Neuronal stem cell (in vitro differentiated cells): ENCODE results near the gene ETNK1.
"Not testable (repeated sequence)": the region's sequence is repeated elsewhere in the genome, so short reads cannot be mapped to it uniquely, and the experiment has no call there.

Experiments used
- DNase-seq: peaks from one replicate; pipeline ENCODE4 v3.0.0-alpha.2; 2013; ENCODE audit warnings: low spot score
- H2AFZ ChIP-seq: one replicate; pipeline ENCODE4 v1.6.1; 2013; ENCODE audit warnings: mild to moderate bottlenecking, low read length, inconsistent platforms
- H2AK5ac ChIP-seq: 2 replicates; pipeline ENCODE4 v1.6.1; 2013; ENCODE audit warnings: low read depth, mild to moderate bottlenecking, inconsistent platforms, low read length, moderate library complexity, mixed read lengths
- H2BK120ac ChIP-seq: 2 replicates; pipeline ENCODE4 v1.6.1; 2013; ENCODE audit warnings: low read depth, mild to moderate bottlenecking, inconsistent platforms, low read length, moderate library complexity, mixed read lengths
- H2BK12ac ChIP-seq: one replicate; pipeline ENCODE4 v1.6.1; 2013; ENCODE audit warnings: low read length, inconsistent platforms
- H2BK15ac ChIP-seq: 2 replicates; pipeline ENCODE4 v1.6.1; 2013; ENCODE audit warnings: mild to moderate bottlenecking, low read length, inconsistent platforms, mixed read lengths
- H2BK5ac ChIP-seq: one replicate; pipeline ENCODE4 v1.6.1; 2013; ENCODE audit warnings: inconsistent platforms, mild to moderate bottlenecking, low read length, moderate library complexity
- H3K14ac ChIP-seq: one replicate; pipeline ENCODE4 v1.6.1; 2013; ENCODE audit warnings: low read length, inconsistent platforms
- H3K18ac ChIP-seq: 2 replicates; pipeline ENCODE4 v1.6.1; 2013; ENCODE audit warnings: low read length, inconsistent platforms
- H3K23ac ChIP-seq: 2 replicates; pipeline ENCODE4 v1.6.1; 2013; ENCODE audit warnings: low read depth, mild to moderate bottlenecking, mixed read lengths, low read length, inconsistent platforms; ENCODE audit not compliant: poor library complexity
- H3K27ac ChIP-seq: replicated peaks from 3 replicates; pipeline ENCODE4 v1.5.1; 2013; ENCODE audit warnings: low read length, inconsistent platforms
- H3K27me3 ChIP-seq, 3 experiments: 2 replicates each; pipeline ENCODE4 v1.6.1; 2013; ENCODE audit warnings: low read length in 3 of 3, mild to moderate bottlenecking in 2 of 3, inconsistent platforms in 1 of 3, low read depth in 1 of 3, mixed read lengths in 1 of 3, moderate library complexity in 1 of 3; ENCODE audit not compliant: control insufficient read depth in 3 of 3, insufficient read depth in 3 of 3
- H3K36me3 ChIP-seq, 2 donors: replicated peaks in 1 of 2; 2 replicates each; pipeline ENCODE4 v1.6.1; 2013; ENCODE audit warnings: low read length in 2 of 2; ENCODE audit not compliant: control insufficient read depth in 2 of 2, insufficient read depth in 2 of 2
- H3K4ac ChIP-seq: 2 replicates; pipeline ENCODE4 v1.6.1; 2013; ENCODE audit warnings: inconsistent platforms, mild to moderate bottlenecking, low read length, moderate library complexity
- H3K4me1 ChIP-seq, 2 donors: 1 replicate in 1 of 2; 2 replicates in 1 of 2; pipeline ENCODE4 v1.6.1; 2013; ENCODE audit warnings: low read length in 2 of 2, low read depth in 1 of 2; ENCODE audit not compliant: control insufficient read depth in 2 of 2, insufficient read depth in 1 of 2
- H3K4me2 ChIP-seq: one replicate; pipeline ENCODE4 v1.6.1; 2013; ENCODE audit warnings: mild to moderate bottlenecking, low read length, inconsistent platforms; ENCODE audit not compliant: insufficient read depth, poor library complexity, severe bottlenecking
- H3K4me3 ChIP-seq, 2 donors: 2 replicates each; pipeline ENCODE4 v1.5.1; 2013; ENCODE audit warnings: low read length in 2 of 2, mild to moderate bottlenecking in 2 of 2, inconsistent platforms in 1 of 2, moderate library complexity in 1 of 2
- H3K79me1 ChIP-seq: one replicate; pipeline ENCODE4 v1.6.1; 2013; ENCODE audit warnings: low read depth, mild to moderate bottlenecking, inconsistent platforms, low read length, moderate library complexity
- H3K9ac ChIP-seq: one replicate; pipeline ENCODE4 v1.6.1; 2013; ENCODE audit warnings: mild to moderate bottlenecking, low read depth, low read length, inconsistent platforms; ENCODE audit not compliant: poor library complexity
- H3K9me3 ChIP-seq, 2 donors: replicated peaks in 1 of 2; 2 replicates each; pipeline versions ENCODE3 to v1.6.1; 2013; ENCODE audit warnings: low read length in 2 of 2, mild to moderate bottlenecking in 2 of 2, inconsistent platforms in 1 of 2, low read depth in 1 of 2, mixed read lengths in 1 of 2, moderate library complexity in 1 of 2; ENCODE audit not compliant: control insufficient read depth in 2 of 2, insufficient read depth in 1 of 2
- H4K8ac ChIP-seq: one replicate; pipeline ENCODE4 v1.6.1; 2013; ENCODE audit warnings: low read depth, mild to moderate bottlenecking, inconsistent platforms, low read length, moderate library complexity
- H4K91ac ChIP-seq: one replicate; pipeline ENCODE4 v1.6.1; 2013; ENCODE audit warnings: low read length, low read depth, mild to moderate bottlenecking, inconsistent platforms; ENCODE audit not compliant: poor library complexity
- WGBS, 2 donors: extraction: QIAGEN DNeasy Blood & Tissue Kit; methylation state at CpG; one replicate each; pipeline ENCODE4 v1.1.7; 2013; ENCODE audit warnings: missing lambda C conversion rate in 2 of 2, mixed read lengths in 1 of 2; ENCODE audit not compliant: insufficient read length in 2 of 2, insufficient replicate concordance in 1 of 2; ENCODE audit errors: extremely low coverage in 2 of 2; 5-methylcytosine and 5-hydroxymethylcytosine counted together

ETNK1 gene

DNA sequence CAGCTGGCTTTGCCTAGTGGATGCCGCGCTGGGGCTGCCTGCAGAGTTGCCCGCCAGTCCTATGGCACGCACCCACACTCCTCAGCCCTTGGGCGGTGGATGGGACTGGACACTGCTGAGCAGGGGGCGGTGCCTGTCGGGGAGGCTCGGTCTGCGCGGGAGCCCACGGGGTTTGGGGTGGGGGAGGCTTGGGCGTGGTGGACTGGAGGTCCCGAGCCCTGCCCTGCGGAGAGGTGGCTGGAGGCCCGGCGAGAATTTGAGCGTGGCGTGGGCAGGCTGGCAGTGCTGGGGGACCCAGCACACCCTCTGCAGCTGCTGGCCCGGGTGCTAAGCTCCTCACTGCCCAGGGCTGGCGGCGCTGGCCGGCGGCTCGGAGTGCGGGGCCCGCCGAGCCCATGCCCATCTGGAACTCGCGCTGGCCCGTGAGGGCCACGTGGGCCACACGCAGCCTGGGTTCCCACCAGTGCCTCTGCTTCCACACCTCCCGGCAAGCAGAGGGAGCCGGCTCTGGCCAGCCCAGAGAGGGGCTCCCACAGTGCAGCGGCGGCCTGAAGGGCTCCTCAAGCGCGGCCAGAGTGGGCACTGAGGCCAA, 68.1 kb downstream of the ETNK1 start:
- Histone ChIP-seq H2AFZ (no peak overlapping the region), H2AK5ac (no peak overlapping the region), H3K4ac (no peak overlapping the region), H3K4me3 (no peak overlapping the region), H3K9ac (no peak overlapping the region), H3K36me3 (peaks cover 2 to 19% of the 10 kb centered on the region in 2 donors), H3K4me2 (no peak overlapping the region), H3K79me1 (no peaks in the 10 kb centered on the region), H2BK12ac (no peak overlapping the region), H4K91ac (no peak overlapping the region), H3K27me3 (no peaks in the 10 kb centered on the region), H2BK15ac (no peak overlapping the region), H4K8ac (no peak overlapping the region), H3K9me3 (peaks cover 7 to 11% of the 10 kb centered on the region in 2 donors), H2BK5ac (no peak overlapping the region), H2BK120ac (no peak overlapping the region), H3K23ac (no peak overlapping the region), H3K4me1 (no peaks in the 10 kb centered on the region), H3K27ac (no peak overlapping the region), H3K18ac (no peak overlapping the region), H3K14ac (no peak overlapping the region)
- WGBS, 2 donors = no CpG with 5 or more reads among the region's 38 CpGs
- DNase-seq = no peak

DNA sequence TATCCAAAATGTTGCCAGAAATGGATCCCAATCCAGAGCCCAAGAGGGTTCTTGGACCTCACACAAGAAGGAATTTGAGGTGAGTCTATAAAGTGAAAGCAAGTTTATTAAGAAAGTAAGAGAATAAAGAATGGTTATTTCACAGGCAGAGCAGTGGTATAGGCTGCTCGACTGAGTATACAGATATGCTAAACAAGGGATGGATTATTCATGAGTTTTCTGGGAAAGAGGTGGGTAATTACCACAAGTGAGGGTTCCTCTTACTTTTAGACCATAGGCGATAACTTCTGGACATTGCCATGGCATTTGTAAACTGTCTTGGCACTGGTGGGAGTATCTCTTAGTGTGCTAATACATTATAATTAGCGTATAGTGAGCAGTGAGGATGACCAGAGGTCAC, 73.6 kb downstream of the ETNK1 start:
- Histone ChIP-seq H3K79me1 (no peaks in the 10 kb centered on the region), H3K4me3 (no peak overlapping the region), H2BK12ac (no peak overlapping the region), H3K4me2 (no peak overlapping the region), H2BK120ac (no peak overlapping the region), H3K18ac (no peak overlapping the region), H3K23ac (no peak overlapping the region), H3K4ac (no peak overlapping the region), H3K9ac (no peak overlapping the region), H2BK5ac (no peak overlapping the region), H2BK15ac (no peak overlapping the region), H3K36me3 (no peaks in the 10 kb centered on the region), H3K4me1 (no peaks in the 10 kb centered on the region), H4K91ac (no peak overlapping the region), H4K8ac (no peak overlapping the region), H2AFZ (no peak overlapping the region), H3K9me3 (peaks cover 3 to 5% of the 10 kb centered on the region in 2 donors), H3K27me3 (no peaks in the 10 kb centered on the region), H2AK5ac (no peak overlapping the region), H3K27ac (no peak overlapping the region), H3K14ac (no peak overlapping the region)
- WGBS, 2 donors = no CpG with 5 or more reads among the region's 3 CpGs
- no peak for DNase-seq

DNA sequence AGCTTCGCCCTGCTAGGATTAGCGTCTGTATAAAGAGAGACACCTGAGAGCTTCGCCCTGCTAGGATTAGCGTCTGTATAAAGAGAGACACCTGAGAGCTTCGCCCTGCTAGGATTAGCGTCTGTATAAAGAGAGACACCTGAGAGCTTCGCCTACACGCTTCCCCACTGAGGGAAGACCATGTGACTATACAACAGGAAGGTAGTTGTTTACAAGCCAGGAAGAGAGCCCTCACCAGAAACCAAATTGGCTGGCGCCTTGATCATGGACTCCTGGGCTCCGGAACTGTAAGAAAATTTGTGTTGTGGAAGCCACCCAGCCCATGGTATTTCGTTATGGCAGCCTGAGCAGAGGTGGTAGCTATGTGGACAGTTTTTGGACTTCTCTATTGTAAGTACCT, 74.7 kb downstream of the ETNK1 start:
- H2BK12ac ChIP-seq, H4K91ac ChIP-seq, H3K79me1 ChIP-seq, H2BK5ac ChIP-seq, H3K27me3 ChIP-seq, H3K9me3 ChIP-seq, H2AK5ac ChIP-seq, H4K8ac ChIP-seq, H3K9ac ChIP-seq, H3K36me3 ChIP-seq, H3K4me1 ChIP-seq, H2BK120ac ChIP-seq, H3K27ac ChIP-seq, H3K18ac ChIP-seq, H3K4ac ChIP-seq, H3K14ac ChIP-seq, H3K4me3 ChIP-seq, H3K4me2 ChIP-seq, H3K23ac ChIP-seq, H2BK15ac ChIP-seq, H2AFZ ChIP-seq, DNase-seq: not testable (repeated sequence)
- no CpG with 5 or more reads among the region's 11 CpGs for WGBS, 2 donors

DNA sequence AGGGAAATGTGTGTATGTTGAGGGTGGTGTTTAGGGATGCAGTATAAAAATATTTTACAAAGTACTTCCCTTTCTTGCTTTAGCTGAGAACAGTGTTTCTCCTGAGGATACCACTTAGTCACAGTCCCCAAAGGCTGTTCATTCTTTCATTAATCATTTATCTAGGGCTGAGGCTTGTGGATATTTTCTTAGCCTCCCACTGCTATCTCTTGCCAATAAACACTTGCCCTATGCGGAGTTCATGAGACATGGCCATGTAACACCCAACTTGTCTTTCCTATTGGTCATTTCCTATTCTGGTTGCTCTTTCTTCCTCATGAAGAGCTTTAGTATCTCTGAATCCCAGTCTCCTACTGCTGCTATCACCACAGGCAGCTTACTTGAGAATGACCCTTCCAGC, 75.1 kb downstream of the ETNK1 start:
- Histone ChIP-seq H3K4me2 (no peak overlapping the region), H3K14ac (no peak overlapping the region), H4K8ac (no peak overlapping the region), H3K27me3 (no peaks in the 10 kb centered on the region), H4K91ac (no peak overlapping the region), H3K9ac (no peak overlapping the region), H3K79me1 (no peaks in the 10 kb centered on the region), H3K9me3 (no peaks in the 10 kb centered on the region), H3K4ac (no peak overlapping the region), H2BK12ac (no peak overlapping the region), H2AK5ac (no peak overlapping the region), H3K23ac (no peak overlapping the region), H2BK5ac (no peak overlapping the region), H3K4me1 (no peaks in the 10 kb centered on the region), H3K18ac (no peak overlapping the region), H3K4me3 (no peak overlapping the region), H3K36me3 (no peaks in the 10 kb centered on the region), H3K27ac (no peak overlapping the region), H2BK15ac (no peak overlapping the region), H2BK120ac (no peak overlapping the region), H2AFZ (no peak overlapping the region)
- WGBS, 2 donors = no CpG with 5 or more reads among the region's 1 CpG
- no peak for DNase-seq
